GM23338 (cell line): ENCODE results near the gene SPATS2. TPM values are rescaled to one million over a fixed set of nuclear protein-coding genes. Genes with fewer than 3 reads are reported as not detected.

Source experiments
- ATAC-seq: fragments of 200-7000 bp; cut with Tn5 transposase; 3 replicates; pipeline ENCODE4 v1.9.1; 2020
- DNase-seq: peaks from one replicate; pipeline ENCODE4 v3.0.0-alpha.2; 2015; ENCODE audit warnings: low spot score
- H2AFZ ChIP-seq: fragments of 200-600 bp; sonication (generic); 2 replicates; pipeline ENCODE4 v1.8.0; 2016; ENCODE audit warnings: antibody characterized with exemption, mild to moderate bottlenecking, moderate library complexity
- H3F3A ChIP-seq: fragments of 200-600 bp; sonication (generic); replicated peaks from 2 replicates; pipeline ENCODE4 v1.8.0; 2017; ENCODE audit warnings: antibody characterized with exemption, mixed run types, low read depth
- H3K27ac ChIP-seq: fragments of 200-600 bp; sonication (generic); 2 replicates; pipeline ENCODE4 v1.6.1; 2016; ENCODE audit warnings: low read depth
- H3K27me3 ChIP-seq: fragments of 200-600 bp; sonication (generic); 2 replicates; pipeline ENCODE4 v1.8.0; 2016; ENCODE audit warnings: mild to moderate bottlenecking, mixed run types, moderate library complexity; ENCODE audit not compliant: insufficient read depth
- H3K36me3 ChIP-seq: fragments of 200-600 bp; sonication (generic); 2 replicates; pipeline ENCODE4 v1.8.0; 2016; ENCODE audit warnings: mild to moderate bottlenecking; ENCODE audit not compliant: insufficient read depth
- H3K4me1 ChIP-seq: fragments of 200-600 bp; sonication (generic); 2 replicates; pipeline ENCODE4 v1.8.0; 2016; ENCODE audit warnings: mild to moderate bottlenecking, moderate library complexity; ENCODE audit not compliant: insufficient read depth
- H3K4me2 ChIP-seq: fragments of 200-600 bp; sonication (generic); 2 replicates; pipeline ENCODE4 v1.7.1; 2017; ENCODE audit warnings: mixed run types
- H3K4me3 ChIP-seq: fragments of 200-600 bp; sonication (generic); 2 replicates; pipeline ENCODE4 v1.6.1; 2016; ENCODE audit warnings: mixed run types
- H3K79me2 ChIP-seq: fragments of 200-600 bp; sonication (generic); replicated peaks from 2 replicates; pipeline ENCODE4 v1.8.0; 2017; ENCODE audit warnings: mild to moderate bottlenecking; ENCODE audit not compliant: insufficient read depth
- H3K9me2 ChIP-seq: fragments of 200-600 bp; sonication (generic); 2 replicates; pipeline ENCODE4 v1.8.0; 2017; ENCODE audit not compliant: insufficient read depth
- H4K20me1 ChIP-seq: fragments of 200-600 bp; sonication (generic); replicated peaks from 2 replicates; pipeline ENCODE4 v1.8.0; 2017; ENCODE audit warnings: mild to moderate bottlenecking; ENCODE audit not compliant: insufficient read depth
- H3K27ac Mint-ChIP-seq: 2 replicates; pipeline ENCODE4 v1.8.0; 2020; ENCODE audit warnings: inconsistent platforms, mild to moderate bottlenecking, moderate library complexity, mixed read lengths
- H3K27me3 Mint-ChIP-seq: 3 replicates; pipeline ENCODE4 v1.8.0; 2022; ENCODE audit warnings: low read depth, mild to moderate bottlenecking, moderate library complexity, mixed read lengths, inconsistent platforms; ENCODE audit not compliant: insufficient read depth, poor library complexity
- H3K36me3 Mint-ChIP-seq: 3 replicates; pipeline ENCODE4 v1.8.0; 2021; ENCODE audit warnings: low read depth, mild to moderate bottlenecking, inconsistent platforms, moderate library complexity, mixed read lengths
- H3K4me1 Mint-ChIP-seq: 3 replicates; pipeline ENCODE4 v1.8.0; 2020; ENCODE audit warnings: mild to moderate bottlenecking, inconsistent platforms, mixed read lengths
- H3K4me3 Mint-ChIP-seq: 3 replicates; pipeline ENCODE4 v1.8.0; 2021; ENCODE audit warnings: moderate library complexity, mild to moderate bottlenecking, inconsistent platforms, mixed read lengths
- H3K9me3 Mint-ChIP-seq: 3 replicates; pipeline ENCODE4 v1.8.0; 2020; ENCODE audit warnings: moderate library complexity, mild to moderate bottlenecking, inconsistent platforms, mixed read lengths
- CREB1 ChIP-seq: fragments of 250-450 bp; sonication (Bioruptor Pico); IDR thresholded peaks from 2 replicates; pipeline ENCODE4 v1.5.0; 2020; ENCODE audit warnings: low read depth, mild to moderate bottlenecking, moderate library complexity
- ETS1 ChIP-seq: IDR thresholded peaks from 2 replicates; pipeline ENCODE4 v1.6.1; 2016; ENCODE audit warnings: antibody characterized with exemption
- EZH2 ChIP-seq: fragments of 200-600 bp; sonication (generic); IDR thresholded peaks from one replicate; pipeline ENCODE4 v1.8.0; 2017; ENCODE audit warnings: antibody characterized with exemption, mild to moderate bottlenecking, low read depth; ENCODE audit not compliant: unreplicated experiment
- EZH2phosphoT487 ChIP-seq: fragments of 200-600 bp; sonication (generic); IDR thresholded peaks from one replicate; pipeline ENCODE4 v1.8.1; 2018; ENCODE audit warnings: antibody characterized with exemption; ENCODE audit not compliant: unreplicated experiment
- NANOG ChIP-seq: IDR thresholded peaks from 2 replicates; pipeline ENCODE4 v1.6.1; 2016; ENCODE audit warnings: antibody characterized with exemption, borderline replicate concordance
- POLR2AphosphoS5 ChIP-seq: IDR thresholded peaks from 2 replicates; pipeline ENCODE4 v1.6.1; 2016; ENCODE audit warnings: antibody characterized with exemption, low read depth
- ZNF462 ChIP-seq: fragments of 250-450 bp; sonication (Bioruptor Pico); IDR thresholded peaks from 2 replicates; pipeline ENCODE4 v1.5.0; 2020; ENCODE audit warnings: mild to moderate bottlenecking, moderate library complexity
- polyA plus RNA-seq: library from polyadenylated mRNA; unstranded; fragments of >200 nt; fragmentation: Nextera tagmentation; extraction: Ambion mirVana; gene quantifications from 2 replicates; pipeline ENCODE4 v1.2.1, GENCODE V29; 2016
- total RNA-seq: library from RNA; depleted of rRNA; stranded (reverse); fragments of >200 nt; shearing (Covaris generic); gene quantifications from 2 replicates; pipeline ENCODE4 v1.2.3, GENCODE V29; 2014

SPATS2 gene
- total and polyA plus RNA-seq, 2 experiments from 2014 or later, result 20.6 to 61.0 TPM

- H3K27me3 ChIP-seq, result peaks cover 100% of the 10 kb centered on the region
- H3K4me3 ChIP-seq, result peak overlapping the region; percentile 51
- no peaks in the 10 kb centered on the region; the same call in 1 of the 2 replicates for H4K20me1 ChIP-seq
- ATAC-seq, result peak; percentile 30
- peak overlapping the region; percentile 72; the same call in 1 of the 2 replicates for H3K4me2 ChIP-seq
- peaks cover 8% of the 10 kb centered on the region; the same call in 1 of the 2 replicates for H3K4me1 ChIP-seq
- Mint-ChIP-seq H3K4me3 (peak overlapping the region; percentile 73), H3K27ac (no peak overlapping the region), H3K36me3 (no peaks in the 10 kb centered on the region), H3K9me3 (no peaks in the 10 kb centered on the region; the same call in 2 of the 3 replicates), H3K27me3 (peaks cover 96% of the 10 kb centered on the region), H3K4me1 (peaks cover 31% of the 10 kb centered on the region)
- H3K36me3 ChIP-seq, result no peaks in the 10 kb centered on the region
- H2AFZ ChIP-seq, result peak overlapping the region; percentile 86; the same call in 1 of the 2 replicates
- H3F3A ChIP-seq, result no peaks in the 10 kb centered on the region
- DNase-seq, result peak; percentile 61
- H3K79me2 ChIP-seq, result no peaks in the 10 kb centered on the region
- H3K9me2 ChIP-seq, result no peaks in the 10 kb centered on the region
- no peak for TF ChIP-seq EZH2phosphoT487
- TF ChIP-seq EZH2, result peak; percentile 49
- H3K27ac ChIP-seq, result no peak overlapping the region
These were observed 176.9 kb downstream of the SPATS2 start for GRCh38 chr12:49543914-49544815.

GRCh38 chr12:49545815-49546214 is 178.6 kb downstream of the SPATS2 start:
- Histone ChIP-seq H2AFZ (no peak overlapping the region), H3K4me3 (no peak overlapping the region), H3K27ac (no peak overlapping the region), H3K9me2 (no peaks in the 10 kb centered on the region), H3K79me2 (no peaks in the 10 kb centered on the region), H3F3A (no peaks in the 10 kb centered on the region), H4K20me1 (no peaks in the 10 kb centered on the region; the same call in 1 of the 2 replicates), H3K36me3 (no peaks in the 10 kb centered on the region), H3K4me2 (no peak overlapping the region), H3K27me3 (peaks cover 100% of the 10 kb centered on the region), H3K4me1 (peaks cover 8% of the 10 kb centered on the region; the same call in 1 of the 2 replicates)
- Mint-ChIP-seq H3K4me3 (no peak overlapping the region), H3K4me1 (peaks cover 31% of the 10 kb centered on the region), H3K27ac (no peak overlapping the region), H3K36me3 (no peaks in the 10 kb centered on the region), H3K27me3 (peaks cover 95% of the 10 kb centered on the region), H3K9me3 (no peaks in the 10 kb centered on the region; the same call in 2 of the 3 replicates)
- DNase-seq (no peak), ATAC-seq (no peak)
- TF ChIP-seq POLR2AphosphoS5 (no peak), ETS1 (no peak)

- no peak overlapping the region for H3K27ac Mint-ChIP-seq
- H3K9me3 Mint-ChIP-seq, result no peaks in the 10 kb centered on the region; the same call in 2 of the 3 replicates
- H3K36me3 Mint-ChIP-seq, result no peaks in the 10 kb centered on the region
- DNase-seq, result no peak
- H3K4me1 Mint-ChIP-seq, result peaks cover 25% of the 10 kb centered on the region
- H3K36me3 ChIP-seq, result no peaks in the 10 kb centered on the region
- no peak overlapping the region for H3K27ac ChIP-seq
- no peak overlapping the region for H2AFZ ChIP-seq
- H3K4me3 ChIP-seq, result no peak overlapping the region
- H3K27me3 Mint-ChIP-seq, result peaks cover 93% of the 10 kb centered on the region
- H3K4me2 ChIP-seq, result no peak overlapping the region
- no peaks in the 10 kb centered on the region for H3F3A ChIP-seq
- no peaks in the 10 kb centered on the region for H3K79me2 ChIP-seq
- H4K20me1 ChIP-seq, result no peaks in the 10 kb centered on the region; the same call in 1 of the 2 replicates
- no peak for ATAC-seq
- H3K27me3 ChIP-seq, result peaks cover 99% of the 10 kb centered on the region
- H3K4me3 Mint-ChIP-seq, result no peak overlapping the region
- peaks cover 8% of the 10 kb centered on the region; the same call in 1 of the 2 replicates for H3K4me1 ChIP-seq
- no peaks in the 10 kb centered on the region for H3K9me2 ChIP-seq
- TF ChIP-seq NANOG (no peak), EZH2phosphoT487 (no peak), ZNF462 (no peak), EZH2 (no peak), CREB1 (CRISPR knock-in tag) (no peak)
These were observed 179.2 kb downstream of the SPATS2 start for GRCh38 chr12:49546481-49546880.
